PC-9 (cell line): Measurements from ENCODE around the gene DSG2. TPM values are rescaled to one million over a fixed set of nuclear protein-coding genes. Genes with fewer than 3 reads are reported as not detected.

Source experiments
- Bru-seq: library from RNA; stranded (reverse); fragments of 400-500 nt; gene quantifications from one replicate; lab custom pipeline; 2021; lab: Mats Ljungman, UMichigan
- BruChase-seq, 2 experiments: library from RNA; stranded (reverse); fragments of 400-500 nt; gene quantifications; one replicate each; lab custom pipeline; 2021; lab: Mats Ljungman, UMichigan
- BruUV-seq: library from RNA; stranded (reverse); fragments of 400-500 nt; replicated peaks from 2 replicates; lab custom pipeline; 2021; lab: Mats Ljungman, UMichigan
- CTCF ChIA-PET: fragments of 300-600 bp; sonication (Branson Sonifier 250); formaldehyde crosslinking; loops from one replicate; lab custom pipeline; 2022; ENCODE audit warnings: antibody characterized with exemption; lab: Charles Lee
- POLR2A ChIA-PET: fragments of 300-600 bp; sonication (Branson Sonifier 250); formaldehyde crosslinking; loops from one replicate; lab custom pipeline; 2022; ENCODE audit warnings: antibody characterized with exemption; ENCODE audit not compliant: unreplicated experiment; lab: Charles Lee
- DNase-seq, 2 experiments: peaks; one replicate each; pipeline versions ENCODE4 v3.0.0 to v3.0.0-alpha.2; 2015 to 2022; ENCODE audit warnings: mixed read lengths in 1 of 2
- H2AFZ ChIP-seq: fragments of 200-600 bp; sonication (generic); 2 replicates; pipeline ENCODE4 v1.8.1; 2017; ENCODE audit warnings: antibody characterized with exemption
- H3F3A ChIP-seq: fragments of 200-600 bp; sonication (generic); 2 replicates; pipeline ENCODE4 v1.8.1; 2017; ENCODE audit warnings: antibody characterized with exemption, mild to moderate bottlenecking, low read depth; ENCODE audit not compliant: insufficient read depth
- H3K27ac ChIP-seq: fragments of 200-600 bp; sonication (generic); 2 replicates; pipeline ENCODE4 v1.6.1; 2016; ENCODE audit warnings: mixed run types
- H3K27me3 ChIP-seq: fragments of 200-600 bp; sonication (generic); 2 replicates; pipeline ENCODE4 v1.6.1; 2016; ENCODE audit warnings: low read depth, mixed run types; ENCODE audit not compliant: insufficient read depth
- H3K36me3 ChIP-seq: fragments of 200-600 bp; sonication (generic); 2 replicates; pipeline ENCODE4 v1.6.1; 2016; ENCODE audit warnings: low read depth, mixed run types
- H3K4me1 ChIP-seq: fragments of 200-600 bp; sonication (generic); replicated peaks from 2 replicates; pipeline ENCODE4 v1.6.1; 2016; ENCODE audit warnings: mixed run types; ENCODE audit not compliant: insufficient read depth
- H3K4me2 ChIP-seq: fragments of 200-600 bp; sonication (generic); 2 replicates; pipeline ENCODE4 v1.6.1; 2017; ENCODE audit warnings: mixed run types
- H3K4me3 ChIP-seq: fragments of 200-600 bp; sonication (generic); 2 replicates; pipeline ENCODE4 v1.6.1; 2016; ENCODE audit warnings: mixed run types
- H3K79me2 ChIP-seq: fragments of 200-600 bp; sonication (generic); 2 replicates; pipeline ENCODE4 v1.6.1; 2017; ENCODE audit warnings: low read depth, mixed run types
- H3K9me2 ChIP-seq: fragments of 200-600 bp; sonication (generic); 2 replicates; pipeline ENCODE4 v1.8.1; 2017; ENCODE audit warnings: mild to moderate bottlenecking; ENCODE audit not compliant: insufficient read depth
- H3K9me3 ChIP-seq: fragments of 200-600 bp; sonication (generic); 2 replicates; pipeline ENCODE4 v1.8.1; 2016; ENCODE audit warnings: low read depth; ENCODE audit not compliant: insufficient read depth
- H4K20me1 ChIP-seq: fragments of 200-600 bp; sonication (generic); 2 replicates; pipeline ENCODE4 v1.8.1; 2017; ENCODE audit not compliant: insufficient read depth
- CTCF ChIP-seq: fragments of 200-600 bp; sonication (generic); conservative IDR thresholded peaks from 2 replicates; pipeline ENCODE4 v1.6.1; 2017; ENCODE audit warnings: mixed run types, antibody characterized with exemption, mild to moderate bottlenecking, moderate library complexity
- EZH2 ChIP-seq: fragments of 200-600 bp; sonication (generic); IDR thresholded peaks from 2 replicates; pipeline ENCODE4 v1.8.0; 2017; ENCODE audit warnings: antibody characterized with exemption, low read depth
- intact Hi-C: fragments of 100-400 bp; cut with micrococcal nuclease; formaldehyde crosslinking; loops from one replicate; pipeline ENCODE4 v1.10.0; 2022; ENCODE audit not compliant: unreplicated experiment
- long read RNA-seq: library from polyadenylated mRNA; stranded (forward); transcript quantifications from one replicate; pipeline ENCODE4 v2.0.0, GENCODE V29; 2022
- total RNA-seq: library from RNA; stranded (reverse); gene quantifications from 2 replicates; pipeline ENCODE4 v1.2.3, GENCODE V29; 2021

DSG2 gene
- total RNA-seq (66.0 and 90.1 TPM in 2 replicates), Bru-seq, nascent RNA (percentile 85 among the genes with signal in this experiment), BruChase-seq, experiment 1, labeled RNA remaining after a 2-hour chase (percentile 87 among the genes with signal in this experiment), BruChase-seq, experiment 2, labeled RNA remaining after a 6-hour chase (percentile 95 among the genes with signal in this experiment)
- long read RNA-seq, full-length matches to known transcripts, result 83 of 118 reads
- long read RNA-seq, partial matches to known transcripts, result 15 of 118 reads
- long read RNA-seq, other reads (novel, unspliced or antisense), result 20 of 118 reads

GRCh38 chr18:31497836-31498573 lies at the start of gene DSG2:
DSG2 (plus strand) TSS chr18:31498177; CDS start chr18:31498252, 75 bp downstream.
- Histone ChIP-seq H3K4me3 (peak within 1 kb of the TSS; percentile 96), H3K79me2 (peaks cover 46% of the 10 kb centered on the region), H3K4me1 (peaks cover 12% of the 10 kb centered on the region), H3K36me3 (no peaks in the 10 kb centered on the region), H3K4me2 (peak within 1 kb of the TSS; percentile 91), H2AFZ (peak within 1 kb of the TSS; percentile 75), H3K9me2 (no peaks in the 10 kb centered on the region), H3F3A (0 out of 2 replicates have a peak, but pooled peaks cover 3% of the 10 kb centered on the region), H3K27ac (peak within 1 kb of the TSS; percentile 82), H3K27me3 (no peaks in the 10 kb centered on the region), H4K20me1 (no peaks in the 10 kb centered on the region), H3K9me3 (no peaks in the 10 kb centered on the region)
- no TSS peak for BruUV-seq
- ChIA-PET POLR2A (no interaction called here), CTCF (no interaction called here)
- TF ChIP-seq EZH2, result no peak
- TF ChIP-seq CTCF, result no peak
- intact Hi-C loops, result loop anchor here (2.0 kb wide), 2 partner anchors 15 to 73 kb away; no protein-coding TSS in a partner anchor
- DNase-seq, result peak in 1 of 2 experiments; percentile 80

- no peak for DNase-seq
- Histone ChIP-seq H3K36me3 (no peaks in the 10 kb centered on the region), H3K27ac (no peak overlapping the region), H3F3A (no peaks in the 10 kb centered on the region), H3K79me2 (no peaks in the 10 kb centered on the region), H3K4me2 (no peak overlapping the region), H4K20me1 (no peaks in the 10 kb centered on the region), H2AFZ (no peak overlapping the region), H3K4me3 (no peak overlapping the region), H3K9me2 (no peaks in the 10 kb centered on the region), H3K9me3 (no peaks in the 10 kb centered on the region), H3K4me1 (no peaks in the 10 kb centered on the region; the same call in 1 of the 2 replicates), H3K27me3 (no peaks in the 10 kb centered on the region)
- intact Hi-C loops, result loop anchor here (5.0 kb wide), 1 partner anchor 42 kb away; no protein-coding TSS in a partner anchor
- no TSS peak for BruUV-seq
- TF ChIP-seq CTCF, result no peak
- TF ChIP-seq EZH2, result no peak
- POLR2A ChIA-PET, result no interaction called here
- CTCF ChIA-PET, result no interaction called here
Observed at GRCh38 chr18:31450409-31450808, 47.6 kb upstream of the DSG2 start.

GRCh38 chr18:31451625-31452024 lies 46.4 kb upstream of the DSG2 start:
- no peak overlapping the region for H3K4me3 ChIP-seq
- TF ChIP-seq CTCF, result no peak
- TF ChIP-seq EZH2, result no peak
- no TSS peak for BruUV-seq
- DNase-seq, result no peak
- no peak overlapping the region for H2AFZ ChIP-seq
- POLR2A ChIA-PET, result no interaction called here
- H3K4me2 ChIP-seq, result no peak overlapping the region
- CTCF ChIA-PET, result no interaction called here
- no peaks in the 10 kb centered on the region for H3K27me3 ChIP-seq
- no peaks in the 10 kb centered on the region for H3K36me3 ChIP-seq
- no peaks in the 10 kb centered on the region for H3K9me2 ChIP-seq
- H3K4me1 ChIP-seq, result no peaks in the 10 kb centered on the region; the same call in 1 of the 2 replicates
- intact Hi-C loops, result loop anchor here (5.0 kb wide), 1 partner anchor 41 kb away; no protein-coding TSS in a partner anchor
- no peaks in the 10 kb centered on the region for H3K9me3 ChIP-seq
- no peaks in the 10 kb centered on the region for H3F3A ChIP-seq
- no peak overlapping the region for H3K27ac ChIP-seq
- no peaks in the 10 kb centered on the region for H3K79me2 ChIP-seq
- no peaks in the 10 kb centered on the region for H4K20me1 ChIP-seq
